NCI-H82 (cell line): ENCODE data around the gene TAOK1.
"Not testable (repeated sequence)": the region's sequence is repeated elsewhere in the genome, so short reads cannot be mapped to it uniquely, and the experiment has no call there.

Source experiments
- DNase-seq: peaks from one replicate; lab custom pipeline; 2025; lab: John Stamatoyannopoulos, UW

TAOK1 gene

GRCh38 chr17:29445844-29446243, 55.7 kb downstream of the TAOK1 start:
- DNase-seq, result no peak

GRCh38 chr17:29449865-29450671, 59.9 kb downstream of the TAOK1 start:
- DNase-seq, result no peak

GRCh38 chr17:29451121-29451742, 61.1 kb downstream of the TAOK1 start:
- DNase-seq, result no peak

- no peak for DNase-seq
Observed at GRCh38 chr17:29458066-29458465, 67.9 kb downstream of the TAOK1 start.

GRCh38 chr17:29461483-29462206, 71.5 kb downstream of the TAOK1 start:
- no peak for DNase-seq

- DNase-seq, result no peak
Observed at GRCh38 chr17:29469276-29469675, 79.1 kb downstream of the TAOK1 start.

GRCh38 chr17:29473437-29473836, 83.3 kb downstream of the TAOK1 start:
- DNase-seq, result not testable (repeated sequence)

- peak; percentile 33 for DNase-seq
Observed at GRCh38 chr17:29474297-29474696, 84.1 kb downstream of the TAOK1 start.

GRCh38 chr17:29475891-29476290, 85.7 kb downstream of the TAOK1 start:
- DNase-seq, result no peak

GRCh38 chr17:29480249-29480928, 90.2 kb downstream of the TAOK1 start:
- DNase-seq, result not testable (repeated sequence)

- DNase-seq, result no peak
Observed at GRCh38 chr17:29483503-29483902, 93.3 kb downstream of the TAOK1 start.

- DNase-seq, result no peak
Observed at GRCh38 chr17:29495011-29495410, 104.8 kb downstream of the TAOK1 start.

- DNase-seq, result no peak
Observed at GRCh38 chr17:29504711-29505110, 114.5 kb downstream of the TAOK1 start.

- DNase-seq, result no peak
Observed at GRCh38 chr17:29505836-29506235, 115.7 kb downstream of the TAOK1 start.

- DNase-seq, result no peak
Observed at GRCh38 chr17:29510953-29511352, 120.8 kb downstream of the TAOK1 start.

- DNase-seq, result no peak
Observed at GRCh38 chr17:29514792-29515191, 124.6 kb downstream of the TAOK1 start.

GRCh38 chr17:29518359-29518758, 128.2 kb downstream of the TAOK1 start:
- DNase-seq, result no peak

- no peak for DNase-seq
Observed at GRCh38 chr17:29524692-29525091, 134.5 kb downstream of the TAOK1 start.

- DNase-seq, result no peak
Observed at GRCh38 chr17:29526322-29526721, 136.2 kb downstream of the TAOK1 start.

- DNase-seq, result no peak
Observed at GRCh38 chr17:29533976-29534375, 143.8 kb downstream of the TAOK1 start.

- no peak for DNase-seq
Observed at GRCh38 chr17:29544066-29544465, 153.9 kb downstream of the TAOK1 start.

GRCh38 chr17:29546085-29546484, 155.9 kb downstream of the TAOK1 start:
- DNase-seq, result no peak
